Endothelial cell (in vitro differentiated cells): ENCODE results near the gene CKB. TPM values are rescaled to one million over a fixed set of nuclear protein-coding genes. Genes with fewer than 3 reads are reported as not detected.
A peak's percentile ranks its signal among the peaks of the same experiment; 100 is the strongest.

Experiments
- DNase-seq: peaks from one replicate; pipeline ENCODE4 v3.0.0; 2021; ENCODE audit warnings: low spot score
- H3K27ac Mint-ChIP-seq: one replicate; pipeline ENCODE4 v1.8.0; 2021; ENCODE audit warnings: mixed read lengths, inconsistent platforms; ENCODE audit not compliant: unreplicated experiment
- H3K27me3 Mint-ChIP-seq: one replicate; pipeline ENCODE4 v1.8.0; 2021; ENCODE audit warnings: mild to moderate bottlenecking, moderate library complexity, mixed read lengths, inconsistent platforms; ENCODE audit not compliant: unreplicated experiment
- H3K36me3 Mint-ChIP-seq: one replicate; pipeline ENCODE4 v1.8.0; 2021; ENCODE audit warnings: mild to moderate bottlenecking, low read depth, mixed read lengths, inconsistent platforms; ENCODE audit not compliant: unreplicated experiment
- H3K4me1 Mint-ChIP-seq: one replicate; pipeline ENCODE4 v1.8.0; 2021; ENCODE audit warnings: mild to moderate bottlenecking, mixed read lengths, inconsistent platforms; ENCODE audit not compliant: unreplicated experiment
- H3K4me3 Mint-ChIP-seq: one replicate; pipeline ENCODE4 v1.8.0; 2021; ENCODE audit warnings: mild to moderate bottlenecking, mixed read lengths, inconsistent platforms; ENCODE audit not compliant: unreplicated experiment
- H3K9me3 Mint-ChIP-seq: one replicate; pipeline ENCODE4 v1.8.0; 2021; ENCODE audit warnings: mixed read lengths, inconsistent platforms; ENCODE audit not compliant: unreplicated experiment
- CTCF ChIP-seq: fragments of 200-600 bp; sonication (generic); IDR thresholded peaks from one replicate; pipeline ENCODE4 v1.5.0; 2021; ENCODE audit warnings: antibody characterized with exemption; ENCODE audit not compliant: unreplicated experiment
- total RNA-seq: library from RNA; stranded (reverse); fragmentation: NEBNext Ultra II Directional; extraction: Animal tissue kit (Norgen Biotek cat#: 25700); gene quantifications from one replicate; pipeline ENCODE4 v1.2.1, GENCODE V29; 2021; ENCODE audit not compliant: unreplicated experiment

Gene CKB
- total RNA-seq, 1 donor from 2014 or later: 23.1 TPM

- DNase-seq: no peak
- H3K27ac Mint-ChIP-seq: no peak overlapping the region
- no peak overlapping the region for H3K4me3 Mint-ChIP-seq
- TF ChIP-seq CTCF: no peak
- peaks cover 8% of the 10 kb centered on the region for H3K27me3 Mint-ChIP-seq
- H3K36me3 Mint-ChIP-seq: peaks cover 36% of the 10 kb centered on the region
- no peaks in the 10 kb centered on the region for H3K9me3 Mint-ChIP-seq
- H3K4me1 Mint-ChIP-seq: peaks cover 21% of the 10 kb centered on the region
These were observed 33.1 kb upstream of the CKB start for GRCh38 chr14:103555559-103556337.

- Mint-ChIP-seq H3K27ac (no peak overlapping the region), H3K9me3 (no peaks in the 10 kb centered on the region), H3K4me1 (peaks cover 4% of the 10 kb centered on the region), H3K4me3 (no peak overlapping the region), H3K36me3 (peaks cover 11% of the 10 kb centered on the region), H3K27me3 (peaks cover 8% of the 10 kb centered on the region)
- no peak for TF ChIP-seq CTCF
- DNase-seq: no peak
These were observed 30.2 kb upstream of the CKB start for GRCh38 chr14:103552846-103553210.

GRCh38 chr14:103552011-103552845, 29.6 kb upstream of the CKB start:
- Mint-ChIP-seq H3K27me3 (peaks cover 10% of the 10 kb centered on the region), H3K4me3 (no peak overlapping the region), H3K9me3 (no peaks in the 10 kb centered on the region), H3K4me1 (peaks cover 4% of the 10 kb centered on the region), H3K27ac (no peak overlapping the region), H3K36me3 (peaks cover 11% of the 10 kb centered on the region)
- TF ChIP-seq CTCF: no peak
- no peak for DNase-seq

GRCh38 chr14:103551338-103551762, 28.7 kb upstream of the CKB start:
- H3K4me1 Mint-ChIP-seq: peaks cover 4% of the 10 kb centered on the region
- H3K4me3 Mint-ChIP-seq: peak overlapping the region; percentile 73
- H3K9me3 Mint-ChIP-seq: no peaks in the 10 kb centered on the region
- no peak for DNase-seq
- H3K27me3 Mint-ChIP-seq: peaks cover 12% of the 10 kb centered on the region
- no peak for TF ChIP-seq CTCF
- no peak overlapping the region for H3K27ac Mint-ChIP-seq
- peaks cover 11% of the 10 kb centered on the region for H3K36me3 Mint-ChIP-seq
